ENCODE results near the gene CCT5.
"Not testable (repeated sequence)": the region's sequence is repeated elsewhere in the genome, so short reads cannot be mapped to it uniquely, and the experiment has no call there.

Gene CCT5

DNA sequence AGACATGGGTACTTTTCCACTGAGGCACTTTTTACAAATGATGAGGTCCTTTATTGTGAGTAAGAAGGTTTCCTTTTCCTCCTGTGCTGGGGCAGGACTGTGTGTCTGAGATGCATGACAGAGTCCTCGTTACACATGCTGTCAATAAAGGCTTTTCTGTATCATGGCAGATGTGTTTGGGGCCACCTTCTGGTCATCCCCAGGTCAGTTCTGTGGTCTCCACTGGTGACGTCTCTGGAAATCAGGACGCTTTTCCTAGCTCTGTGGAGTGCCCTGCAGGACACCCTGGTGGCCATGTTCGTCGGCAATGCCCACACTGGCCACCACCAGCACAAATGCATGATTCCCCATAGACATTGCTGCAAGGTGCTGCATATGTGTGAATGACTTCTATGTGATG is 54.9 kb downstream of the CCT5 start:
- DNase-seq = no peak

DNA sequence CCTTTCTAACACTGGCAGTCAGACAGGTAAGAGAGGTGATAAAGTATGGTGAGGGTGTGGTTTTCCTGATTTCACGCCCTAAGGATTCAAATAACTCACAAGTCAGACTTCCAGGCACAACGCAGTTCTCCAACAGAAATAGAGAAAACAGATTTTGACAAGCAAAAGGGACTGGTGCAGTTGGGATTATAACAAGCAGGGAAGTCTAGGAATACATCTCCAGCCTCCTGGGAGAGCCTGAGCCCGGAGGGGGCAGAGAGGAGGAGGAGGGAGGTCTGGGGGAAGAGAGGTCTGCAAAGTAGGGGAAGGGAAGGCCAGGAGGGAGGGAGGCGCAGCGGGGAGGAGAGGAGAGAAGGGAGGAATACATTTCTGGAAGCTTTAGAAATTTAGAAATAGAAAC is 56.0 kb downstream of the CCT5 start:
- DNase-seq = no peak

DNA sequence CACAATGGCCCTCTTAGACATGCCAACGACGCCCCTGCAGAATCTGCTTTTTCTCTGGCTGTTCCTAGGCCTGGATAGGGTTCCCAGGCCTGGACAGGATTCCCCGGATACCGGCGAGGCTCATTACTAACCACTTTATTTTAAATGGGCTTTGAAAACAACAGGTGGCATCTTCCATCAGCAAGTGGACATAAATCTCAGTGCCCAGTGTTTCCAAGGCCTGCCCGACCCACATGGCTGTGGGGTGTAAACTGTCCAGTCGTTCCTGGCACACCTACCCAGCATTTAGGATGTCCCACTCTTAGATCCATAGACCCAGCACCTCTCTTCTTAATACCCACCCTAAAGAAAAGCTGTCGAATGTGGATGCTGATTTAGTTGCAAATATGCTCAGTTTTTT is 56.7 kb downstream of the CCT5 start:
- DNase-seq = no peak

- DNase-seq = peak; percentile 70
These were observed 57.4 kb downstream of the CCT5 start, which contains the start of gene CMBL for GRCh38 chr5:10307206-10308148. Gene CMBL (minus strand): TSS chr5:10307902. CDS start chr5:10290762, 17,140 bp downstream.

GRCh38 chr5:10308844-10309243 is 58.8 kb downstream of the CCT5 start:
- DNase-seq = no peak

GRCh38 chr5:10310066-10310779 is 60.1 kb downstream of the CCT5 start:
- DNase-seq = no peak

GRCh38 chr5:10310835-10311570 is 60.9 kb downstream of the CCT5 start:
- not testable (repeated sequence) for DNase-seq

GRCh38 chr5:10311595-10312425 is 61.7 kb downstream of the CCT5 start:
- no peak for DNase-seq

DNA sequence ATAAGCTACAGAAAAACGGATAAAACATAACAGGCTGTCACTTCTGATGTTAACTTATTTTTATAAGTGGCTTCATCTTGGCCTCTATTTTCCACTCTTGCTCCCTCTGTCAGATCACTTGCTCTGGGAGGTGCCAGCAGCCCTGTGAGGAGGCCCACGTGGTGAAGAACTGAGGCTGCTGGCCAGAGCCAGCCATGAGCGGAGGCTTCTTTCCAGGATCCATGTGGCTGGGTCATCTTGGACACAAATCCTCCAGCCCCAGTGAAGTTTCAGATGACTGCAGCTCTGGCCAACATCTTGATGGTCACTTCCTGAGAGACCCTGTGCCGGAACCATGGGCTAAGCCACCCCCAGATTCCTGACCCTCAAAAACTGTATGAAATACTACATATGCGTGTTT is 65.1 kb downstream of the CCT5 start:
- DNase-seq = no peak
